Stimulated activated effector memory CD8-positive, alpha-beta T cell treated with anti-CD3 and anti-CD28 coated beads, Interleukin-12 subunit alpha, Interleukin-12 subunit beta, amount 100 ng/mL, for 72 hours (primary cell): ENCODE results near the gene CFAP97D2.
"Not testable (repeated sequence)": the region's sequence is repeated elsewhere in the genome, so short reads cannot be mapped to it uniquely, and the experiment has no call there.

Experiments
- ATAC-seq: fragments of 150-1000 bp; cut with Tn5 transposase; 2 replicates; pipeline ENCODE4 v1.10.0; 2021
- DNase-seq, 2 donors: peaks; one replicate each; pipeline ENCODE4 v3.0.0; 2021 to 2022; ENCODE audit warnings: low spot score in 2 of 2
- H3K27ac Mint-ChIP-seq: one replicate; pipeline ENCODE4 v1.8.0; 2022; ENCODE audit warnings: mild to moderate bottlenecking, mixed read lengths
- H3K36me3 Mint-ChIP-seq: one replicate; pipeline ENCODE4 v1.8.0; 2022; ENCODE audit warnings: mild to moderate bottlenecking, mixed read lengths
- H3K4me1 Mint-ChIP-seq: one replicate; pipeline ENCODE4 v1.8.0; 2022; ENCODE audit warnings: mixed read lengths
- H3K4me3 Mint-ChIP-seq: one replicate; pipeline ENCODE4 v1.8.0; 2022; ENCODE audit warnings: mild to moderate bottlenecking, mixed read lengths
- H3K9me3 Mint-ChIP-seq: one replicate; pipeline ENCODE4 v1.8.0; 2022; ENCODE audit warnings: mixed read lengths

Gene CFAP97D2

GRCh38 chr13:114196629-114197028 is 17.6 kb downstream of the CFAP97D2 start:
- H3K4me1 Mint-ChIP-seq: peaks cover 8% of the 10 kb centered on the region
- H3K27ac Mint-ChIP-seq: no peak overlapping the region
- no peaks in the 10 kb centered on the region for H3K9me3 Mint-ChIP-seq
- DNase-seq (no peak), ATAC-seq (no peak)
- H3K4me3 Mint-ChIP-seq: no peak overlapping the region
- H3K36me3 Mint-ChIP-seq: no peaks in the 10 kb centered on the region

DNA sequence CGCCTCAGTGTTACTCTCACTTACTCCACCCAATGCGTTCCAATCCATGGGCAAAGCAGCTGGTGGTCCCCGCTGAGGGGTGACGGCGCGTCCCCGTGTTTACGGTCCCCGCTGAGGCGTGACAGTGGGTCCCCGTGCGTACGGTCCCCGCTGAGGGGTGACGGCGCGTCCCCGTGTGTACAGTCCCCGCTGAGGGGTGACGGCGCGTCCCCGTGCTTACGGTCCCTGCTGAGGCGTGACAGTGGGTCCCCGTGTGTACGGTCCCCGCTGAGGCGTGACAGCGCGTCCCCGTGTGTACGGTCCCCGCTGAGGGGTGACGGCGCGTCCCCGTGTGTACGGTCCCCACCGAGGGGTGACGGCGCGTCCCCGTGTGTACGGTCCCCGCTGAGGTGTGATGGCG is 19.5 kb downstream of the CFAP97D2 start:
- DNase-seq (no peak), ATAC-seq (no peak)
- Mint-ChIP-seq H3K27ac (no peak overlapping the region), H3K9me3 (no peaks in the 10 kb centered on the region), H3K4me3 (no peak overlapping the region), H3K36me3 (no peaks in the 10 kb centered on the region), H3K4me1 (peaks cover 16% of the 10 kb centered on the region)

DNA sequence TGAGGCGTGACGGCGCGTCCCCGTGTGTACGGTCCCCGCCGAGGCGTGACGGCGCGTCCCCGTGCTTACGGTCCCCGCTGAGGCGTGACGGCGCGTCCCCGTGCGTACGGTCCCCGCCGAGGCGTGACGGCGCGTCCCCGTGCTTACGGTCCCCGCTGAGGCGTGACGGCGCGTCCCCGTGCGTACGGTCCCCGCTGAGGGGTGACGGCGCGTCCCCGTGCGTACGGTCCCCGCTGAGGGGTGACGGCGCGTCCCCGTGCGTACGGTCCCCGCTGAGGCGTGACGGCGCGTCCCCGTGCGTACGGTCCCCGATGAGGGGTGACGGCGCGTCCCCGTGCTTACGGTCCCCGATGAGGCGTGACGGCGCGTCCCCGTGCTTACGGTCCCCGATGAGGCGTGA is 20.5 kb downstream of the CFAP97D2 start:
- ATAC-seq, H3K27ac Mint-ChIP-seq, H3K4me3 Mint-ChIP-seq, H3K36me3 Mint-ChIP-seq, H3K9me3 Mint-ChIP-seq, DNase-seq: not testable (repeated sequence)
- H3K4me1 Mint-ChIP-seq: peaks cover 25% of the 10 kb centered on the region

- Mint-ChIP-seq H3K4me1 (peaks cover 27% of the 10 kb centered on the region), H3K9me3 (no peaks in the 10 kb centered on the region), H3K27ac (no peak overlapping the region), H3K4me3 (no peak overlapping the region), H3K36me3 (no peaks in the 10 kb centered on the region)
- no peak for DNase-seq
- no peak for ATAC-seq
Measured at GRCh38 chr13:114199954-114200353, 20.9 kb downstream of the CFAP97D2 start.

- Mint-ChIP-seq H3K4me3 (no peak overlapping the region), H3K27ac (no peak overlapping the region), H3K4me1 (peaks cover 23% of the 10 kb centered on the region), H3K9me3 (no peaks in the 10 kb centered on the region), H3K36me3 (no peaks in the 10 kb centered on the region)
- no peak for DNase-seq
- no peak for ATAC-seq
Measured at GRCh38 chr13:114200399-114200911, 21.4 kb downstream of the CFAP97D2 start.

- H3K36me3 Mint-ChIP-seq: no peaks in the 10 kb centered on the region
- DNase-seq (no peak), ATAC-seq (no peak)
- no peak overlapping the region for H3K4me3 Mint-ChIP-seq
- no peak overlapping the region for H3K27ac Mint-ChIP-seq
- peaks cover 23% of the 10 kb centered on the region for H3K4me1 Mint-ChIP-seq
- H3K9me3 Mint-ChIP-seq: no peaks in the 10 kb centered on the region
Measured at GRCh38 chr13:114202581-114202980, 23.5 kb downstream of the CFAP97D2 start.

- Mint-ChIP-seq H3K9me3 (no peaks in the 10 kb centered on the region), H3K36me3 (no peaks in the 10 kb centered on the region), H3K4me1 (peaks cover 23% of the 10 kb centered on the region), H3K4me3 (no peak overlapping the region), H3K27ac (no peak overlapping the region)
- ATAC-seq: no peak
- no peak for DNase-seq
Measured at GRCh38 chr13:114203536-114203935, 24.5 kb downstream of the CFAP97D2 start.

DNA sequence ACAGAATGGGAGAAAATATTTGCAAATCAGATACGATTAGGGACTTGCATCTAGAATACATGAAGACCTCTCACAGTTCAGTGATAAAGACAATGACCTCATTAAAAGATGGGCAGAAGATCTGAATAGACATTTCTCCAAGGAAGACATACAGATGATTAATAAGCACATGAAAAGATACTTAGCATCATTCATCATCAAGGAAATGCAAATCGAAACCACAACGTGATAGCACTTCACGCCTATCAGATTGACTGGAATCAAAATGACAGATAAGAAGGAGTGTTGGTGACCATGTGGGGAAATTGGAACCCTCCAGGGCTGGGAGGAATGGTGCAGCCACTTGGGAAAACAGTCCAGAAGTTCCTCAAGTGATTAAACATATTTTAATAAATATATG is 25.8 kb downstream of the CFAP97D2 start:
- DNase-seq (no peak), ATAC-seq (peak; percentile 75)
- Mint-ChIP-seq H3K4me3 (no peak overlapping the region), H3K4me1 (peaks cover 23% of the 10 kb centered on the region), H3K9me3 (no peaks in the 10 kb centered on the region), H3K27ac (no peak overlapping the region), H3K36me3 (no peaks in the 10 kb centered on the region)

- DNase-seq (no peak), ATAC-seq (no peak)
- H3K9me3 Mint-ChIP-seq: no peaks in the 10 kb centered on the region
- H3K27ac Mint-ChIP-seq: no peak overlapping the region
- no peaks in the 10 kb centered on the region for H3K36me3 Mint-ChIP-seq
- H3K4me1 Mint-ChIP-seq: peaks cover 34% of the 10 kb centered on the region
- no peak overlapping the region for H3K4me3 Mint-ChIP-seq
Measured at GRCh38 chr13:114208134-114208533, 29.1 kb downstream of the CFAP97D2 start.

DNA sequence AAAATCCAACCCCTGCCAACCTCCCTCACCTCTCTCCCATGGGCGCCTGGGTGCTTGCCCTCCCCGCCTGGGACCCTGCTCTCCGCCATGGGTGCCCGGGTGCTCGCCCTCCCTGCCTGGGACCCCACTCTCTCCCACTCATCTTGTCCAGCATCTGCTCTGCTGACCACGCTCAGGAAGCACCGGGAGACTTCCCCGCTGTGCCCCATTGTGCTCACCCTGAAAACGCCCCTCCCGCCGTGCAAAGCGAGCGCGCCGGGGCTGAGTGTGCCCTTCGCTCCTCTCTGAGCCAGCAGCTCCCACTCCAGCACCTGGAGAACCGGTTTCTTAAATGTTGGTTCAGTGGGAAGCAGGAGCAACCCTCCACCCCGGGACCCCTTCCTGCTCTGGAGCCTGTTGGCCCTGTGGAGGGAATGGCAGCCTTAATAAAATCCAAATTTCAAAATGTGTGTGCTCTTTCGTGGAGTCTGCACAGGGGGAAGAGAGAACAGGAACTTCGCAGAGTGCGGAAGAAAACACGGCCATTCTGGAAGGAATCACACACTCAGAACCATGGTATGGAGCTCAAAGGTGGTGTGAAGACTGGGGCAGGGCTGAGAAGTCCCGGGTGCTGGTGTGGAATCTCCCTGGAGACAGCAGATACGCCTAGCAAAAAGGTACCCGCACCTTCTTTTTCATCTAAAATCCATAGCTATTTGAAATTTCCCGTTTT is 32.5 kb downstream of the CFAP97D2 start:
- ATAC-seq: no peak
- H3K4me1 Mint-ChIP-seq: peaks cover 14% of the 10 kb centered on the region
- no peak overlapping the region for H3K4me3 Mint-ChIP-seq
- peak overlapping the region; percentile 70 for H3K27ac Mint-ChIP-seq
- H3K9me3 Mint-ChIP-seq: no peaks in the 10 kb centered on the region
- DNase-seq: no peak
- H3K36me3 Mint-ChIP-seq: no peaks in the 10 kb centered on the region

DNA sequence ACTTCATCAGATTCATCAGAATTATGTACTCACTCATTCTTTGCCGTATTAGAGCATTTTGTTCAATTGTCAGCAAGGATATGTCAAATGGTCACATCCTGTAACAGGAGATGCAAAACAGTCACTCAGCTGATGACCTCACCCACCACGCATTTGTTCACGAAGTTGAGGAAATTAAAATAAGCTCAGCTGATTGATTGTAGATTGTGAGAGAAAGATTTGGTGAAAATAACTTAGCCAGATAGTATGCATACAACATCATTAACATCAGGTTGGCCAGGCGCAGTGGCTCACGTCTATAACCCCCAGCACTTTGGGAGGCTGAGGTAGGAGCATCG is 33.1 kb downstream of the CFAP97D2 start:
- H3K27ac Mint-ChIP-seq: no peak overlapping the region
- H3K9me3 Mint-ChIP-seq: no peaks in the 10 kb centered on the region
- no peaks in the 10 kb centered on the region for H3K36me3 Mint-ChIP-seq
- ATAC-seq (no peak), DNase-seq (no peak)
- no peak overlapping the region for H3K4me3 Mint-ChIP-seq
- peaks cover 14% of the 10 kb centered on the region for H3K4me1 Mint-ChIP-seq

DNA sequence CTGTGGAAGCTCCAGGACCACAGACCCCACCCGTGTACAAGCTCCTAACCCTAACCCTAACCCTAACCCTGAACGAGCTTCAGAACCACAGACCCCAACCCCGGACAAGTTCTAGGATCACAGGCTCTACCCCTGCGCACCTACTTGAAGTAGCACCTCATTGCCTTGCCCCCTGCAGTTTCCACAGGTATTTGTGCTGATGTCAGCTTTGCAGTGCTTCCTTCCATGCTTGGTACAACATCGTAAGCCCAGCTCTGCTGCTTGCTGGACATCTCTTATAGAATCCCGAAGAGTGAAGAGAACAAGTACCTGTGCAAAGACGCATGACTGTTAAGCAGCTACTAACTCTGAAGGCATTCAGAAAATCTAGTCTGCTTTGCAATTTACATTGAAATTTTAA is 34.9 kb downstream of the CFAP97D2 start:
- Mint-ChIP-seq H3K27ac (no peak overlapping the region), H3K9me3 (no peaks in the 10 kb centered on the region), H3K36me3 (no peaks in the 10 kb centered on the region), H3K4me3 (no peak overlapping the region), H3K4me1 (peaks cover 14% of the 10 kb centered on the region)
- DNase-seq (peak in 1 of 2 donors; percentile 13), ATAC-seq (no peak)

DNA sequence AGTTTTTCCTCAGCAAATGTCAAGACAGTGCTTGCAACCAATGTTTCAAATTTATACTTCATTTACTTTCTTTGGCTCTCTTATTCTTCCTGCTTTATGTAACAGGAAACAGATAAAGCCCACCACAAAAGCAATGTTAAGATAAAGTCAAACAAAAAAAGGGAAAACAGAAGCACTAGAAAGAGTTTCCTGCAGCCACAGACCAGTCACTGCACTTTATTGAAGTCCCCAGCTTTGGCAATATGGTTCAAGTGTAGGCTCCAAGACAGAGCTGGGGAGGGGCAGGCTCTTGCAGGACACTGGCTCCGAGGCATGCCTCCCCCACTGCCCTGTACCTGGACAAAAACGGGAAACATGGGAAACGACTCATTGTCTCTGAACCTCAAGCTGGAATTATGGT is 40.3 kb downstream of the CFAP97D2 start:
- ATAC-seq (no peak), DNase-seq (no peak)
- Mint-ChIP-seq H3K9me3 (no peaks in the 10 kb centered on the region), H3K4me1 (peaks cover 21% of the 10 kb centered on the region), H3K36me3 (no peaks in the 10 kb centered on the region), H3K4me3 (no peak overlapping the region), H3K27ac (peak overlapping the region; percentile 37)

GRCh38 chr13:114222461-114222968 is 43.5 kb downstream of the CFAP97D2 start:
- Mint-ChIP-seq H3K36me3 (no peaks in the 10 kb centered on the region), H3K27ac (peak overlapping the region; percentile 4), H3K9me3 (no peaks in the 10 kb centered on the region), H3K4me3 (no peak overlapping the region), H3K4me1 (peaks cover 48% of the 10 kb centered on the region)
- ATAC-seq (no peak), DNase-seq (no peak)

DNA sequence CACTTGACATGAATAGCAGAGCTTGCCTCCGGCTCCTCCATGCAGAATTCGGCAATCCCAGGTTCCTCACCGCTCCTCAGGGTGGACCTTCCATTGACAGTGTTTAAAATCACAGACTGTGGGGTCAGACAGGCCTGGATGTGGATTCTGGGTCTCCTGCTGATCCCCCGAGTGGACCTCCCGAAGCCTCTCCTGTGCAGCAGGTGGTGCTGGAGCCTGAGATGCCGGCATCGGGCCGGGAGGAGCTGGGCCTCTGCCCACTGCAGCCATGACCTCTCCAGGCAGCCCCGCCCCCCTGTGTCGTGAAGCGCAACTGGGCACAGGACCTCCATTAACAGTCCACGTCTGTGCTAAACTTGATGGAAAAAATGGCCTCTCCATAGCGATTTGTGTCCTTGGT is 45.1 kb downstream of the CFAP97D2 start:
- H3K9me3 Mint-ChIP-seq: no peaks in the 10 kb centered on the region
- no peak overlapping the region for H3K4me3 Mint-ChIP-seq
- H3K36me3 Mint-ChIP-seq: no peaks in the 10 kb centered on the region
- H3K27ac Mint-ChIP-seq: peak overlapping the region; percentile 90
- DNase-seq (no peak), ATAC-seq (no peak)
- H3K4me1 Mint-ChIP-seq: peaks cover 49% of the 10 kb centered on the region

GRCh38 chr13:114225610-114226009 is 46.6 kb downstream of the CFAP97D2 start:
- no peaks in the 10 kb centered on the region for H3K9me3 Mint-ChIP-seq
- no peak overlapping the region for H3K4me3 Mint-ChIP-seq
- H3K4me1 Mint-ChIP-seq: peaks cover 46% of the 10 kb centered on the region
- no peak overlapping the region for H3K27ac Mint-ChIP-seq
- ATAC-seq (no peak), DNase-seq (no peak)
- no peaks in the 10 kb centered on the region for H3K36me3 Mint-ChIP-seq
